OCI-LY7 (cell line): ENCODE measurements around the gene CLCN5.

Source experiments
- CTCF ChIP-seq: fragments of 200-600 bp; sonication (generic); conservative IDR thresholded peaks from 2 replicates; pipeline ENCODE4 v1.5.1; 2014; ENCODE audit warnings: mild to moderate bottlenecking, antibody characterized with exemption, low read length, moderate library complexity, mixed read lengths
- EZH2phosphoT487 ChIP-seq: fragments of 200-600 bp; sonication (generic); IDR thresholded peaks from 2 replicates; pipeline ENCODE4 v1.6.1; 2018; ENCODE audit warnings: low read depth, borderline replicate concordance, mild to moderate bottlenecking, mixed run types, antibody characterized with exemption, low read length, moderate library complexity, mixed read lengths

DNA sequence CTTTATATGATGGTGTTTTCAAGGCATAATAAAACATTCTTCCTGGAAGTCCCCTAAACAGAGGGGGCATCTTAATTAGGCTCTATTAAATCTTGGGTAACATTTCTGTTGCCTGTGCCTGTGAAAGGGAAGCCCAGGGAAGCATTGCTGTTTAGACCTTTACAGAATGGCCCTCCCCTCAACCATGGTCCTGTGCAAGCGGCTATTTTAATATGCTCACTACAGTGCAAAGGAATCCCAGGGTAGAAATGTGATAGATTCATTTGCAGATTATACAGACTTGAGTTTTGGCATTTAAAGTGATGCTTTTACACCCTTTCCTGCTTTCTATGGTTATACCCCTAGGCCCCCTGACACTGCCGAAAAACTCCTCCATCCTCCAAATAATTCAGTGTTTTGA, 65.3 kb downstream of the CLCN5 start:
- no peak for TF ChIP-seq CTCF
- TF ChIP-seq EZH2phosphoT487 = no peak
